DMS53 treated with DMSO at 0.1 percent for 48 hours (cell line): ENCODE measurements around the gene CTXND2.

ENCODE experiments used
- DNase-seq: peaks from one replicate; lab custom pipeline; 2025; ENCODE audit not compliant: unreplicated experiment; lab: John Stamatoyannopoulos, UW

CTXND2 gene

DNA sequence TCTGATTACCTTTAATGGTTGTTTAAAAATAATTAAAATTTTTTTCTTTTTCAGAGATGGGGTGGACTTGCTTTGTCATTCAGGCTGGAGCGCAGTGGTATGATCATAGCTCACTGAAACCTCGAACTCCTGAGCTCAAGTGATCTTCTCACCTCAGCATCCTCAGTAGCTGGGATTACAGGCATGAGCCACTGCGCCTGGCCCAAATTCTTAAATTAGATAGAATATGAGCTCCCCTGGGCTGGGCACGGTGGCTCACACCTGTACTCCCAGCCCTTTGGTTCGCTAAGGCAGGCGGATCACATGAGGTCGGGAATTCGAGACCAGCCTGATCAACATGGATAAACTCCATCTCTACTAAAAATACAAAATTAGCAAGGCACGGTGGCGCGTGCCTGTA is 70.7 kb downstream of the CTXND2 start:
- DNase-seq: no peak

DNA sequence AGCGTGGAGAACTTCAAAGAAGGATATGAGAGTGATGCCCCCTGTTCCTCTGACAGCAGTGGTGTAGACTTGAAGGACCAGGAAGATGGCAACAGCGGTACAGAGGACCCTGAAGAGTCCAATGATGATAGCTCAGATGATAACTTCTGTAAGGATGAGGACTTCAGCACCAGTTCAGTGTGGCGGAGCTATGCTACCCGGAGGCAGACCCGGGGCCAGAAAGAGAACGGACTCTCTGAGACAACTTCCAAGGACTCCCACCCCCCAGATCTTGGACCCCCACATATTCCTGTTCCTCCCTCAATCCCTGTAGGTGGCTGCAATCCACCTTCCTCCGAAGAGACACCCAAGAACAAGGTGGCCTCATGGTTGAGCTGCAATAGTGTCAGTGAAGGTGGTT is 73.7 kb downstream of the CTXND2 start:
- DNase-seq: no peak

DNA sequence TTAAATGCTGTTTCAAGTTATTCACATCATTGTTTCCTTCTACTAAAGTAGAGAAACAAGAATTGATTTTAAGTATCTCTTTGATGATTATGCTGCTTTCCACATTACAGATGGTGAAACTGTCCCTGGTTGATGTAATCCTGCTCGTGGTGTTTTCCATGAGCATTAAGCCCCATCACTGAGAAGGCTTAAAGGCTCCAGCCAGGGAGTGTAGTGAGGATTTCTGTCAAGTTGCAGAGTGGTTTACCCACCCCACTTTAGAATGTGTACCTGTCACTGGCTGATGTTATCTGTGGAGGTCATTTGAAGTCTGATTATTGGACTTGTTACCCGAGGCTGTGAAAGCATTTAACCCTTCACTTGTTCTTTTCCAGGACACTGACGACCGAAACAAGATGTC is 74.8 kb downstream of the CTXND2 start:
- no peak for DNase-seq
